Measurements from ENCODE around the gene LPP. TPM values are rescaled to one million over a fixed set of nuclear protein-coding genes. Genes with fewer than 3 reads are reported as not detected.

LPP gene
- total and polyA plus RNA-seq, 9 of the 15 experiments (the other 6 are each of a cell fraction or from before 2014, with no cell fraction given), result 0.07 to 0.18 TPM; not detected in 7

DNA sequence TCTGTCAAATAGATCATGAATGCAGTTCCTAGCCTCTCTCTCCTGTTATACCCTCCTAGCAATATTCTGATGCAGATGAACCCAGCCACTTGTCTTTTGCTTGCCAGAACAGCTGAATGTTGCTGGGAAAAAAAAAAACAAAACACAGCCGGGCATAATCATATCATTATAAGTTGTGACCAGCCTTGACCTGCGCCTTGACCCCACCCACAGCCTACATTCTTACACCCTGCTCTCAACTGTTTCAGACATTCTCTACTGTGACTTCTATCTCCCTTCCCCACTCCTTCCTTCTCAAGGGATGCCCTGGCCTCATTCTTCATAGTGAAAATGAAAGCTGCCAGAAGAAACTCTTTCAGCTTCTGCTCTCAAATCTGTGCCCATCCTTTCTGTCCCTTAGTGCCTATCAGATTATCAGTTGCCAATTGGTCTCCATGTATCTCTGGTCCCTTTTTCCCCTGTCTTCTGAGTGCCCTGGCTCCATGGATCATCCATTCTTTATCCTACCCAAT, 628.7 kb downstream of the LPP start:
- in situ Hi-C loops (cut with MboI), result no loop called here
- Histone ChIP-seq H2AFZ (ENCODE audit: low read depth, low read length) (no peak overlapping the region), H3K79me2 (ENCODE audit: control insufficient read depth, insufficient read depth, low read length) (no peaks in the 10 kb centered on the region), H3K4me3 (no peak overlapping the region), H3K27ac (ENCODE audit: extremely low read depth, low read depth, low read length) (no peak overlapping the region), H3K27me3 (ENCODE audit: control insufficient read depth in 2 of 2, insufficient read depth in 2 of 2, low read length in 2 of 2) (no peaks in the 10 kb centered on the region), H3K4me2 (ENCODE audit: insufficient read depth, low read length) (no peak overlapping the region), H4K20me1 (replicated peaks; ENCODE audit: control insufficient read depth, insufficient read depth, low read length) (no peaks in the 10 kb centered on the region), H3K9ac (ENCODE audit: insufficient read depth in 1 of 2, low read depth in 2 of 2, low read length in 2 of 2) (no peak overlapping the region), H3K9me3 (replicated peaks; ENCODE audit: control insufficient read depth, insufficient read depth, low read depth, low read length) (no peaks in the 10 kb centered on the region), H3K36me3 (ENCODE audit: control insufficient read depth, insufficient read depth, low read length) (no peaks in the 10 kb centered on the region), H3K4me1 (replicated peaks in 1 of 2; ENCODE audit: control insufficient read depth in 2 of 2, insufficient read depth in 2 of 2, low read length in 2 of 2) (no peaks in the 10 kb centered on the region), H3K9me1 (ENCODE audit: control insufficient read depth, insufficient read depth, low read length) (no peaks in the 10 kb centered on the region)
- CTCF ChIA-PET (ENCODE audit: low intra/inter-chr PET ratio), result no interaction called here
- no peak for ATAC-seq
- no peak for DNase-seq (ENCODE audit: extremely low read depth in 1 of 4, low spot score in 3 of 4)
- POLR2A ChIA-PET, result no interaction called here
- BruUV-seq (replicated peaks), result no TSS peak
- intact Hi-C loops (cut with micrococcal nuclease), result no loop called here
- WGBS (ENCODE audit: insufficient coverage, low coverage, missing lambda C conversion rate), result 0% methylated on average over 2 of the region's 2 CpGs
- no peak for FAIRE-seq
- TF ChIP-seq BRF2 (IDR thresholded peaks at IDR 0.05; ENCODE audit: borderline replicate concordance, insufficient read depth, insufficient read length) (no peak), SREBF2 (CRISPR knock-in tag; IDR thresholded peaks at IDR 0.05) (no peak), YBX1 (IDR thresholded peaks at IDR 0.05) (no peak), BACH1 (tag; IDR thresholded peaks at IDR 0.05) (no peak), ZKSCAN1 (IDR thresholded peaks at IDR 0.05; ENCODE audit: low read depth, low read length) (no peak), PRPF4 (IDR thresholded peaks at IDR 0.05; ENCODE audit: insufficient read depth, low read depth, low read length, poor library complexity, severe bottlenecking) (no peak), ELK3 (CRISPR knock-in tag; IDR thresholded peaks at IDR 0.05) (no peak), ZKSCAN3 (CRISPR knock-in tag; IDR thresholded peaks at IDR 0.05) (no peak), FOXA3 (CRISPR knock-in tag; conservative IDR thresholded peaks at IDR 0.05 in 1 of 2, IDR thresholded peaks at IDR 0.05 in 1 of 2) (no peak)

Data from K562 (cell line).